K562 (cell line): ENCODE measurements around the gene RSPH6A. TPM values are rescaled to one million over a fixed set of nuclear protein-coding genes. Genes with fewer than 3 reads are reported as not detected.

Experiments used
- CBX3 ChIP-seq, 2 experiments: IDR thresholded peaks; 1 replicate in 1 of 2; 2 replicates in 1 of 2; pipeline ENCODE4 v1.6.1; 2012; ENCODE audit warnings: inconsistent platforms in 2 of 2, low read length in 2 of 2, borderline replicate concordance in 1 of 2, control low read depth in 1 of 2
- CSDE1 ChIP-seq, 2 experiments: fragments of 450-650 bp; IDR thresholded peaks; 2 replicates each; pipeline ENCODE4 v1.6.1; 2016; ENCODE audit warnings: mild to moderate bottlenecking in 1 of 2
- ESRRB ChIP-seq: fragments of 250-450 bp; sonication (Bioruptor Pico); IDR thresholded peaks from 2 replicates; pipeline ENCODE4 v1.5.0; 2020; ENCODE audit warnings: mild to moderate bottlenecking, moderate library complexity, borderline replicate concordance
- FOXK1 ChIP-seq: sonication (generic); formaldehyde crosslinking; IDR thresholded peaks from 2 replicates; pipeline ENCODE4 v1.8.0; 2022; ENCODE audit warnings: missing genetic modification reagents, mild to moderate bottlenecking, borderline replicate concordance
- HMG20A ChIP-seq: fragments of 450-650 bp; formaldehyde crosslinking; conservative IDR thresholded peaks from 2 replicates; pipeline ENCODE4 v1.4.0; 2020; ENCODE audit warnings: mild to moderate bottlenecking, mixed read lengths
- KLF6 ChIP-seq: fragments of 250-450 bp; sonication (Bioruptor Pico); IDR thresholded peaks from 2 replicates; pipeline ENCODE4 v1.4.0; 2020; ENCODE audit warnings: mild to moderate bottlenecking, moderate library complexity, borderline replicate concordance
- MEIS2 ChIP-seq: fragments of 450-650 bp; IDR thresholded peaks from 2 replicates; pipeline ENCODE4 v1.6.1; 2014; ENCODE audit warnings: mild to moderate bottlenecking; ENCODE audit not compliant: partially characterized antibody
- RCOR1 ChIP-seq, 2 experiments: IDR thresholded peaks; 2 replicates each; pipeline ENCODE4 v1.6.1; 2012; ENCODE audit warnings: low read depth in 2 of 2, low read length in 2 of 2, borderline replicate concordance in 1 of 2, improper control_type of control experiment in 1 of 2
- REST ChIP-seq, 2 experiments: fragments of 450-650 bp; formaldehyde crosslinking in 1 of 2; IDR thresholded peaks; 2 replicates each; pipeline versions ENCODE4 v1.4.0 to v1.6.1; 2014 to 2020; ENCODE audit warnings: mild to moderate bottlenecking in 2 of 2, borderline replicate concordance in 1 of 2, low read depth in 1 of 2
- RNF2 ChIP-seq: sonication (generic); IDR thresholded peaks from 2 replicates; pipeline ENCODE4 v1.6.1; 2016
- SIN3B ChIP-seq: fragments of 450-650 bp; IDR thresholded peaks from 2 replicates; pipeline ENCODE4 v1.6.1; 2017; ENCODE audit warnings: low read depth, mild to moderate bottlenecking, moderate library complexity
- STAG1 ChIP-seq: sonication (generic); formaldehyde crosslinking; IDR thresholded peaks from 2 replicates; pipeline ENCODE4 v1.5.0; 2020; ENCODE audit warnings: missing genetic modification reagents, borderline replicate concordance
- TEAD2 ChIP-seq: fragments of 450-650 bp; IDR thresholded peaks from 2 replicates; pipeline ENCODE4 v1.6.1; 2016; ENCODE audit warnings: missing genetic modification characterization, control low read depth, missing compliant biosample characterization
- TEAD4 ChIP-seq, 2 experiments: sonication (generic) in 1 of 2; formaldehyde crosslinking in 1 of 2; IDR thresholded peaks; 2 replicates each; pipeline versions ENCODE4 v1.6.1 to v1.8.0; 2012 to 2022; ENCODE audit warnings: borderline replicate concordance in 1 of 2, inconsistent platforms in 1 of 2, low read length in 1 of 2, mild to moderate bottlenecking in 1 of 2, missing genetic modification reagents in 1 of 2
- ZBTB1 ChIP-seq: sonication (generic); formaldehyde crosslinking; IDR thresholded peaks from 2 replicates; pipeline ENCODE4 v1.8.1; 2023; ENCODE audit warnings: missing genetic modification reagents, low read depth, mild to moderate bottlenecking, borderline replicate concordance
- ZNF586 ChIP-seq: fragments of 450-650 bp; formaldehyde crosslinking; conservative IDR thresholded peaks from 2 replicates; pipeline ENCODE4 v1.4.0; 2020; ENCODE audit warnings: mild to moderate bottlenecking, moderate library complexity
- ZNF655 ChIP-seq: fragments of 250-450 bp; sonication (Bioruptor Pico); IDR thresholded peaks from 2 replicates; pipeline ENCODE4 v1.5.0; 2021
- polyA plus RNA-seq, 8 experiments: library from polyadenylated mRNA; depleted of rRNA in 4 of 8; stranded (reverse) in 5 of 8; unstranded in 3 of 8; fragments of >200 nt; fragmentation: Nextera tagmentation in 2 of 8; fragmentation: Illumina TruSeq in 1 of 8; extraction: Ambion mirVana in 2 of 8; extraction: Trizol in 1 of 8; gene quantifications; 2 replicates each; pipeline versions ENCODE4 v1.2.1 to v1.2.3, GENCODE V29; 2011 to 2014; ENCODE audit warnings: inconsistent platforms in 1 of 8, missing spikeins in 1 of 8
- total RNA-seq, 7 experiments: library from RNA; depleted of rRNA in 6 of 7; stranded (reverse); fragments of >200 nt in 6 of 7; fragmentation: Illumina TruSeq in 2 of 7; extraction: Trizol in 2 of 7; gene quantifications; 2 replicates each; pipeline versions ENCODE4 v1.2.1 to v1.2.3, GENCODE V29; 2011 to 2021; ENCODE audit warnings: low replicate concordance in 1 of 7

RSPH6A gene
- total and polyA plus RNA-seq, 9 of the 15 experiments (the other 6 are each of a cell fraction or from before 2014, with no cell fraction given), result 0.03 to 0.15 (median 0.07) TPM; not detected in 5

GRCh38 chr19:45863840-45864628 lies 48.9 kb upstream of the RSPH6A start, which contains the start of gene FOXA3 (continued):
- TF ChIP-seq CBX3 (IDR thresholded peaks at IDR 0.05; ENCODE audit: borderline replicate concordance in 1 of 2, low read length in 2 of 2), result peak in 1 of 2 experiments; percentile 79; a peak in 1 of 3 replicates
- peak; percentile 73; the same call in 1 of the 2 replicates for TF ChIP-seq FOXK1 (CRISPR knock-in tag)
- TF ChIP-seq TEAD2 (tag), result no peak
- TF ChIP-seq REST (IDR thresholded peaks at IDR 0.05; ENCODE audit: borderline replicate concordance), result peak; percentile 85
- TF ChIP-seq REST (CRISPR knock-in tag; IDR thresholded peaks at IDR 0.05; ENCODE audit: low read depth), result no peak
- TF ChIP-seq RNF2, result no peak
- TF ChIP-seq CSDE1 (IDR thresholded peaks at IDR 0.05), result no peak
- no peak; the same call in 1 of the 2 replicates for TF ChIP-seq STAG1 (CRISPR knock-in tag)
- TF ChIP-seq ESRRB (CRISPR knock-in tag), result no peak
- no peak for TF ChIP-seq SIN3B
- no peak for TF ChIP-seq MEIS2
- TF ChIP-seq RCOR1 (IDR thresholded peaks at IDR 0.05; ENCODE audit: borderline replicate concordance in 1 of 2, low read depth in 2 of 2, low read length in 2 of 2), result peak; percentile 36 to 84; a peak in 3 of 4 replicates
- no peak for TF ChIP-seq ZNF586 (CRISPR knock-in tag)
- TF ChIP-seq HMG20A, result no peak
- TF ChIP-seq ZNF655 (CRISPR knock-in tag), result no peak
- no peak for TF ChIP-seq KLF6 (CRISPR knock-in tag)
- no peak for TF ChIP-seq ZBTB1 (CRISPR knock-in tag)
- 0 out of 2 replicates have a peak, but pooled peaks have one; percentile 7 for TF ChIP-seq TEAD4 (IDR thresholded peaks at IDR 0.05; ENCODE audit: low read length)
- TF ChIP-seq TEAD4 (CRISPR knock-in tag; IDR thresholded peaks at IDR 0.05; ENCODE audit: borderline replicate concordance), result no peak
